Hepatocyte (in vitro differentiated cells): ENCODE data around the gene PLXNA2.

Experiments used
- EZH2phosphoT487 ChIP-seq: fragments of 200-600 bp; sonication (generic); IDR thresholded peaks from one replicate; pipeline ENCODE4 v1.6.1; 2018; ENCODE audit warnings: antibody characterized with exemption, mild to moderate bottlenecking, low read depth, moderate library complexity; ENCODE audit not compliant: unreplicated experiment, severe bottlenecking
- TF ChIP-seq, protein P1 (sequence below): fragments of 200-600 bp; sonication (generic); IDR thresholded peaks from 2 replicates; pipeline ENCODE4 v1.5.1; 2016; ENCODE audit warnings: antibody characterized with exemption, mild to moderate bottlenecking; ENCODE audit not compliant: poor library complexity

DNA sequence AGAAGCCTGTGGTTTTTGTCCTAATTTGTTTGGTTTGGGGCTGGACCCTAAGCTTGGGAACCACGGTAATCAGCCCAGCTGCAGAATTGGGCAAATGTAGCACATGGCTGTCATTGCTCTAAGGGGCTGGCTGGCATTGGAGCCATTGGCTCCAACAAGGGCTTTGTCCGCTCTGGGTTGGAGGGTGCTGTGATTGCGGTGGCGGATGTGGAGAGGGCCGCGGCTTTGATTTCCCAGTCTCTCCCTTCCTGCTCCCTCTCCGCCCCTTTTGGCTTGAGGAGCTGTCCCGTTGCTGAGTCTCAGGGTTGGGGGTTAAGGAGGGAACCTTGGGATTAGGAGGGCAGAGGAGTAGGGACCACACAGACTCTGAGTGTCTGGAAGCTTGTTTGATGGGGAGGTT lies 241.5 kb downstream of the PLXNA2 start:
- TF ChIP-seq, protein P1, sequence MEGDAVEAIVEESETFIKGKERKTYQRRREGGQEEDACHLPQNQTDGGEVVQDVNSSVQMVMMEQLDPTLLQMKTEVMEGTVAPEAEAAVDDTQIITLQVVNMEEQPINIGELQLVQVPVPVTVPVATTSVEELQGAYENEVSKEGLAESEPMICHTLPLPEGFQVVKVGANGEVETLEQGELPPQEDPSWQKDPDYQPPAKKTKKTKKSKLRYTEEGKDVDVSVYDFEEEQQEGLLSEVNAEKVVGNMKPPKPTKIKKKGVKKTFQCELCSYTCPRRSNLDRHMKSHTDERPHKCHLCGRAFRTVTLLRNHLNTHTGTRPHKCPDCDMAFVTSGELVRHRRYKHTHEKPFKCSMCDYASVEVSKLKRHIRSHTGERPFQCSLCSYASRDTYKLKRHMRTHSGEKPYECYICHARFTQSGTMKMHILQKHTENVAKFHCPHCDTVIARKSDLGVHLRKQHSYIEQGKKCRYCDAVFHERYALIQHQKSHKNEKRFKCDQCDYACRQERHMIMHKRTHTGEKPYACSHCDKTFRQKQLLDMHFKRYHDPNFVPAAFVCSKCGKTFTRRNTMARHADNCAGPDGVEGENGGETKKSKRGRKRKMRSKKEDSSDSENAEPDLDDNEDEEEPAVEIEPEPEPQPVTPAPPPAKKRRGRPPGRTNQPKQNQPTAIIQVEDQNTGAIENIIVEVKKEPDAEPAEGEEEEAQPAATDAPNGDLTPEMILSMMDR = no peak
- TF ChIP-seq EZH2phosphoT487 = no peak
